NT2/D1 (cell line): ENCODE measurements around the gene MAP1B.

Experiments used
- DNase-seq: peaks from one replicate; pipeline ENCODE4 v3.0.0-alpha.2; 2011; ENCODE audit warnings: low read depth, low spot score
- H3K27me3 ChIP-seq: 2 replicates; pipeline ENCODE4 v1.6.0; 2011; ENCODE audit warnings: mild to moderate bottlenecking; ENCODE audit not compliant: insufficient read length, insufficient read depth
- H3K36me3 ChIP-seq: 2 replicates; pipeline ENCODE4 v1.6.1; 2011; ENCODE audit warnings: mild to moderate bottlenecking, low read length, mixed read lengths; ENCODE audit not compliant: insufficient read depth, insufficient read length
- H3K4me1 ChIP-seq: 2 replicates; pipeline ENCODE4 v1.5.1; 2011; ENCODE audit not compliant: insufficient read depth, insufficient read length
- H3K4me3 ChIP-seq: 2 replicates; pipeline ENCODE4 v1.5.1; 2011; ENCODE audit warnings: low read depth; ENCODE audit not compliant: insufficient read length
- H3K9ac ChIP-seq: 2 replicates; pipeline ENCODE4 v1.6.0; 2011; ENCODE audit warnings: low read depth; ENCODE audit not compliant: insufficient read length
- H3K9me3 ChIP-seq: 2 replicates; pipeline ENCODE4 v1.5.1; 2011; ENCODE audit warnings: mild to moderate bottlenecking, low read length; ENCODE audit not compliant: insufficient read depth
- SUZ12 ChIP-seq: IDR thresholded peaks from 2 replicates; pipeline ENCODE4 v1.6.1; 2011; ENCODE audit not compliant: insufficient read length, insufficient read depth; ENCODE audit errors: extremely low read depth
- YY1 ChIP-seq: IDR thresholded peaks from 2 replicates; pipeline ENCODE4 v1.6.1; 2011; ENCODE audit not compliant: insufficient read length, insufficient read depth
- ZNF274 ChIP-seq: IDR thresholded peaks from 2 replicates; pipeline ENCODE4 v1.6.1; 2011; ENCODE audit warnings: mild to moderate bottlenecking, low read depth, low read length

MAP1B gene

DNA sequence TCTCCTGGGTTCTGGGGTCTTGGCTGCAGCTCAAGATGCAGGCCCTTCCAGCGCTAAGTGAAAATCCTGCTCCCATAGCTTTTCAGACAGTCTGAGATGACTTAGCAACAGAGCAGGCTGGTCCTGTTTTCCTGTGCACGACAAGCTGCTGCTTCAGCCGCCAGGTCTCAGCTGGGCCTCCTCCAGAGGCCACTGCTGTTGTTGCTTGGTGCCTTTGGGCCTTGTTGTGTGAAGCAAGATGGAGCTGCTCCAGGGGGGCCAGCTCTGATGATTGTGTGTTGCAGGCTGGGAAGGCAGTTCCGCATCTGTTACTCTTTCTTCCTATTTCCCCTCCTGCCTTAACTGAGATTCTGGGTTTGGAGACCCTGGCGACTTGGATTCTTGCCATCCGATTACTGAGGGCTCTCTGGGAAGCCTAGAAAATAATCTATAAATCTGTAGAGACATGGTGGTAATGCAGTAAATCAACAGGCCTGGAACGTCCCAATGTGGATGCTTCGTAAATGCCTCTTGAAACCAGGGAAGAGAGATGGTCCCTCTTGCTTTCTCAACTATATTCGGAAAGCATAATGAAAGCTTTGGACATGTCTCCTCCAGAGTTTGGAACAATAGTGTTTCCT, 3.2 kb downstream of the MAP1B start:
- H3K27me3 ChIP-seq: no peaks in the 10 kb centered on the region
- TF ChIP-seq ZNF274 (no peak), YY1 (no peak), SUZ12 (no peak)
- no peaks in the 10 kb centered on the region for H3K9me3 ChIP-seq
- H3K9ac ChIP-seq: no peak overlapping the region
- H3K4me3 ChIP-seq: no peak overlapping the region
- peaks cover 3% of the 10 kb centered on the region for H3K4me1 ChIP-seq
- peaks cover 48% of the 10 kb centered on the region for H3K36me3 ChIP-seq
- DNase-seq: no peak

DNA sequence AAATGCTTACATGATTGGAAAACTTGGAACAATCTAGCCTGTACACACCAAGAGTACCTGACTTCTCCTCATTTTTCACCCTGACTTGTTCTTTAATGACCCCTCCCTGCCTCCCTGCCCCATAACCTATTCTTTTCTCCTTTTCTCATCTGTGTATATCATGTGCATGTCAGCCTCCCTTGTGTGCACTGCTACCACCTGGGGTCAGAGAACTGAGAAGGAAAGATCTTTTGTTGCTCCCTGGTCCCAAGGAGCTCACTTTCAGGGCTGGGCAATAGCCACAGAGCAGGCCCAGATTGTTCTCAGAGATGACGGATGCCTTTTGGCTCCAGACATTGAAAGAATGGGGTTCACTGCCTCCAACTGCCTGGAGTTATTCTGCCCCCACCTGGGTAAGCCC, 5.1 kb downstream of the MAP1B start:
- peaks cover 3% of the 10 kb centered on the region for H3K4me1 ChIP-seq
- TF ChIP-seq YY1 (no peak), SUZ12 (no peak), ZNF274 (no peak)
- H3K36me3 ChIP-seq: peaks cover 64% of the 10 kb centered on the region
- H3K27me3 ChIP-seq: no peaks in the 10 kb centered on the region
- H3K9me3 ChIP-seq: no peaks in the 10 kb centered on the region
- no peak for DNase-seq
- no peak overlapping the region for H3K4me3 ChIP-seq
- H3K9ac ChIP-seq: no peak overlapping the region

DNA sequence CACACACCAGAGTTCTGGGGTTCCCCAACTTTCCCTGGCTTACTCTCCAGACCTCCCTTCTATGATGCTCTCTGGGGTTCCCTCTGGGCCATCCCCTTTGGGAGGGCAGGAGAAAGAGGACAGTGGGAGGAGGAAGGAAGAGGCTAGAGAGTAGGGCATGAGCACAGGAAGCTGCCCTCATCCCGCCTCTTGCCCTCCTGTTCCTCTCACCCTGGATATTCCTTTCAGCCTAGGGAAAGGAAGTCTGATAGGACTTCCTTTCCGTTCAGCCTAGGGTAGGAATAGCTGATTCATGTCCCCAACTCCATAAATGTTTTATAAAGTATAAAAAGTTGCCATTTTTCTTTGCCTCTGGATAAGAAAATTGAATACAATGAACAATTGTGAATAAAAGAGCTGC, 7.4 kb downstream of the MAP1B start:
- no peak for DNase-seq
- peaks cover 77% of the 10 kb centered on the region for H3K36me3 ChIP-seq
- no peak overlapping the region for H3K4me3 ChIP-seq
- no peak overlapping the region for H3K9ac ChIP-seq
- no peaks in the 10 kb centered on the region for H3K27me3 ChIP-seq
- TF ChIP-seq YY1 (no peak), ZNF274 (no peak), SUZ12 (no peak)
- peaks cover 2% of the 10 kb centered on the region for H3K4me1 ChIP-seq
- no peaks in the 10 kb centered on the region for H3K9me3 ChIP-seq

DNA sequence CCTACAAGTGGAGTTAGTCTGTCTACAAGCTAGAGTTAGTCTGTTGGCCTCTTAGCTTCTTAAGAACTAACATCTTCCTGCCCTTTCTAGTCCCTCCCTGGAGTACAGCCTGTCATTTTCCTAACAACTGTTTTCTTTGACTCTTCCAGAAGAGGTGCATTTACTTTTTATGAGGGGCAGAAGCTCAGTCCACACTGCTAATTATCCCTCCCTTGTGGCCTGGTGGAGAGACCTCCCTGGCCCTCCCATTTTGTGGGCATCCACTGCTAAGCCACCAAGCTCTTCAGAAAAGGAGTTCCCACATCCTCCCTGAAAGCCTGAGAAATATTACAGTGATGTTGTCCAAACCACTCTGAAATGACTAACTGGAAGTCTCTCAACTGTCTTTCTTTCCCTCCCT, 8.0 kb downstream of the MAP1B start:
- no peak overlapping the region for H3K9ac ChIP-seq
- no peak overlapping the region for H3K4me3 ChIP-seq
- no peaks in the 10 kb centered on the region for H3K27me3 ChIP-seq
- no peaks in the 10 kb centered on the region for H3K4me1 ChIP-seq
- H3K36me3 ChIP-seq: peaks cover 70% of the 10 kb centered on the region
- DNase-seq: no peak
- no peaks in the 10 kb centered on the region for H3K9me3 ChIP-seq
- TF ChIP-seq SUZ12: no peak
- TF ChIP-seq ZNF274: no peak
- TF ChIP-seq YY1: no peak

DNA sequence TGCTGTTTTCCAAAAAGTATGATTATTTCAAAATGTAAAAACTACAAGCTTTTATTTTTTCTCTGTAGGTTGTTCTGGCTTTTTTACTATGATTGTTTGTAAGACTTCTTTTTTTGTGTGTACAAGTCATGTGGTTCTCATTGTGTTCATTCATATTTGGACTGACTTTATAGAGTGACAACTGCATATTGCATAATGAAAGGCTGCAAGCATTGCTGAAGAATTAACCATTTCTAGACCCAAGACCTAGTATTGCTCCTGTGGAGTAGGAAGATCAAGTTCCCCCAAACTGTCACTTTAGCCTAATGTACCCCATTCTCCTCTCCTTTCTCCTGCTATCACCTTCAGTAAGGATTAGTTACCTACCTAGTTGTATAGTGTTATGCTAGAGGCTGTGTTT, 10.0 kb downstream of the MAP1B start:
- Histone ChIP-seq H3K27me3 (no peaks in the 10 kb centered on the region), H3K9ac (no peak overlapping the region), H3K36me3 (peaks cover 69% of the 10 kb centered on the region), H3K9me3 (no peaks in the 10 kb centered on the region), H3K4me1 (no peaks in the 10 kb centered on the region), H3K4me3 (no peak overlapping the region)
- TF ChIP-seq ZNF274: no peak
- TF ChIP-seq SUZ12: no peak
- no peak for TF ChIP-seq YY1
- DNase-seq: no peak

DNA sequence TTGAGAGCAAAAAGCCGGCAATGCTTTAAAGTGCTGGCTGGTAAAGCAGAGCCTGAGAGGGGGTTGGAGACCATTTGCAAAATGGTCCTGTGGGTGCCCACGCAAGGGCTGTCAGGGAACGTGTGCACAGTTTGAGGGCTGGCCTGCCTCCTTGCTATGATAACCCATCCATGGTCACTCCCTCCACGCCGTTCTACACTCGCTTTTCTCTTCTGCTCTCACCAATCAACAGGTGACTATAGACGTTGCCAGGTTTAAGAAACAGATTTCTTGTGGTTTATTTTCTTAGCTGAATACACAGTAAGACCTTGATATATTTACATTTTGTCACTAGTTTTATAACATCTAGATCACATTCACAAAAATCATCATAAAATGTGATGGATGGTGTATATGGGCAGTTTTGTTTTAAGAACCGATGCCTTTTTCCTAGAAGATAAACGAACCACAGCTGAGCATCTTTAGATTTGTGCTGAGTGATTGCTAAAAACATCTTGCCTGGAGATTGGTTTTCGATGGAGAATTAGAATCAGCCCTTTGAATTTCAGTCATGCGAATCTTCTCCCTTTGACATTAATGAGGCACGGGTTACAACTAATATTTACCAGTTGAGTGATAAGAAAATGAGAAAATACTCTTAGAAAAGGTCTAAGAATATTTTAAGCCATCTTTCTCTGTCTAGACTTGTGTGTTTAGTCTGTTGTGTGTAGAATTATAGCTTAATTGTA, 13.9 kb downstream of the MAP1B start:
- TF ChIP-seq SUZ12 (no peak), YY1 (no peak), ZNF274 (no peak)
- H3K9ac ChIP-seq: no peak overlapping the region
- no peaks in the 10 kb centered on the region for H3K9me3 ChIP-seq
- peaks cover 8% of the 10 kb centered on the region for H3K4me1 ChIP-seq
- no peaks in the 10 kb centered on the region for H3K27me3 ChIP-seq
- no peak for DNase-seq
- H3K4me3 ChIP-seq: no peak overlapping the region
- H3K36me3 ChIP-seq: peaks cover 62% of the 10 kb centered on the region

DNA sequence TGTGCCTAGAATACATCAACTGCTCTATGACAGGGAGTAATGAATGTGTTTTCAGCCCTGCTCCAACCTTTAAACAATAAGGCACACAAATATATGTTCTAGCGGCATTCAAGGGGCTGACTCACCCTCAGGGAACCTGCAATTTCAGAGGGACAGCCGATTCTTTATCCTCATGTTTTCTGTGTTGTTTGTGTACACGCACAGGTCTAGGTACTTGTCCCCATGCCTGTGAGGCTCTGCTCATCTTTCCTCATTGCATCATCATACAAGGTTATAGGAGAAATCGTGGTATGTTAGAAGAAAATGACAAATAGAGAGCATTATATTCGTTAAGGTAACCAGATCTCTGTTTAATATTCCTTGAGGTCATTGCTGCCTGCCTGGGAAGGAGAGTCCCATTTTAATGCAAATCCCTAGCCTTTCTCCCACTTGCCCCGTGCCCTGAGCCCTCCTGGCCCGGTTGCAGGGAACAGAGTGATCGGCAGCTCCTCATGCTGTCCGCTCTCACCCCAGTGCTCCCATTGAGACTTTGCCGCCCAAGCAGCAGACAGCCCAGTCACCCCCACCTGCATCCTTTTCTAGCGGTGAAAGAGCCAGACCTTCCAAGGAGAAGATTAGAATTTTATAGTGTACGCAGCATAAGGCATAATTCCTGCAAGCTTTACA, 14.6 kb downstream of the MAP1B start:
- Histone ChIP-seq H3K27me3 (no peaks in the 10 kb centered on the region), H3K36me3 (peaks cover 61% of the 10 kb centered on the region), H3K9me3 (no peaks in the 10 kb centered on the region), H3K4me1 (peaks cover 8% of the 10 kb centered on the region), H3K4me3 (no peak overlapping the region), H3K9ac (no peak overlapping the region)
- no peak for DNase-seq
- TF ChIP-seq YY1: no peak

DNA sequence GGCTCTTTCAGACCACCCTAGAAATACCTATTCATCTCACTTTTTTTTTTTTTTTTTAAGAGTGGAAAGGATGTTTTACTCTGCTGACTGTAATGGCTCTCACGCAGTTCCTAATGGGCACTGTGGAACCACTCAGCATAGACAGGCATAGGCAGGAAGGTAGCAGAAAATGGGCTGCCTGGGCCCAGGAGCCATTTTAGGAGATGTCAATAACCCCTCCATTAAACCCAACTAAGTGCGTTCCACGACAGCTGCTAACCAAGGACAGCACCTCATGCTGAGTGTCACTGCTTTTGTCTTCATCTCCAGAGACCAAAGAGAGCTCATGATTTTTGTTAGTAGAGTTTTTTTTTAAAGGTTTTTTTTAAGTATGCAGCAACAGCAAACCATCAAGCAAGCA, 15.3 kb downstream of the MAP1B start:
- H3K36me3 ChIP-seq: peaks cover 63% of the 10 kb centered on the region
- no peak for DNase-seq
- no peak overlapping the region for H3K9ac ChIP-seq
- TF ChIP-seq SUZ12: no peak
- no peak for TF ChIP-seq YY1
- TF ChIP-seq ZNF274: no peak
- no peak overlapping the region for H3K4me3 ChIP-seq
- no peaks in the 10 kb centered on the region for H3K9me3 ChIP-seq
- no peaks in the 10 kb centered on the region for H3K27me3 ChIP-seq
- peaks cover 8% of the 10 kb centered on the region for H3K4me1 ChIP-seq
